Neuronal stem cell (in vitro differentiated cells): ENCODE data around the gene MMP13.

ENCODE experiments used
- DNase-seq: peaks from one replicate; pipeline ENCODE4 v3.0.0-alpha.2; 2013; ENCODE audit warnings: low spot score
- H2AFZ ChIP-seq: one replicate; pipeline ENCODE4 v1.6.1; 2013; ENCODE audit warnings: mild to moderate bottlenecking, low read length, inconsistent platforms
- H2AK5ac ChIP-seq: 2 replicates; pipeline ENCODE4 v1.6.1; 2013; ENCODE audit warnings: low read depth, mild to moderate bottlenecking, inconsistent platforms, low read length, moderate library complexity, mixed read lengths
- H2BK120ac ChIP-seq: 2 replicates; pipeline ENCODE4 v1.6.1; 2013; ENCODE audit warnings: low read depth, mild to moderate bottlenecking, inconsistent platforms, low read length, moderate library complexity, mixed read lengths
- H2BK12ac ChIP-seq: one replicate; pipeline ENCODE4 v1.6.1; 2013; ENCODE audit warnings: low read length, inconsistent platforms
- H2BK15ac ChIP-seq: 2 replicates; pipeline ENCODE4 v1.6.1; 2013; ENCODE audit warnings: mild to moderate bottlenecking, low read length, inconsistent platforms, mixed read lengths
- H2BK5ac ChIP-seq: one replicate; pipeline ENCODE4 v1.6.1; 2013; ENCODE audit warnings: inconsistent platforms, mild to moderate bottlenecking, low read length, moderate library complexity
- H3K14ac ChIP-seq: one replicate; pipeline ENCODE4 v1.6.1; 2013; ENCODE audit warnings: low read length, inconsistent platforms
- H3K18ac ChIP-seq: 2 replicates; pipeline ENCODE4 v1.6.1; 2013; ENCODE audit warnings: low read length, inconsistent platforms
- H3K23ac ChIP-seq: 2 replicates; pipeline ENCODE4 v1.6.1; 2013; ENCODE audit warnings: low read depth, mild to moderate bottlenecking, mixed read lengths, low read length, inconsistent platforms; ENCODE audit not compliant: poor library complexity
- H3K27ac ChIP-seq: replicated peaks from 3 replicates; pipeline ENCODE4 v1.5.1; 2013; ENCODE audit warnings: low read length, inconsistent platforms
- H3K27me3 ChIP-seq, 3 experiments: 2 replicates each; pipeline ENCODE4 v1.6.1; 2013; ENCODE audit warnings: low read length in 3 of 3, mild to moderate bottlenecking in 2 of 3, inconsistent platforms in 1 of 3, low read depth in 1 of 3, mixed read lengths in 1 of 3, moderate library complexity in 1 of 3; ENCODE audit not compliant: control insufficient read depth in 3 of 3, insufficient read depth in 3 of 3
- H3K36me3 ChIP-seq, 2 donors: replicated peaks in 1 of 2; 2 replicates each; pipeline ENCODE4 v1.6.1; 2013; ENCODE audit warnings: low read length in 2 of 2; ENCODE audit not compliant: control insufficient read depth in 2 of 2, insufficient read depth in 2 of 2
- H3K4ac ChIP-seq: 2 replicates; pipeline ENCODE4 v1.6.1; 2013; ENCODE audit warnings: inconsistent platforms, mild to moderate bottlenecking, low read length, moderate library complexity
- H3K4me1 ChIP-seq, 2 donors: 1 replicate in 1 of 2; 2 replicates in 1 of 2; pipeline ENCODE4 v1.6.1; 2013; ENCODE audit warnings: low read length in 2 of 2, low read depth in 1 of 2; ENCODE audit not compliant: control insufficient read depth in 2 of 2, insufficient read depth in 1 of 2
- H3K4me2 ChIP-seq: one replicate; pipeline ENCODE4 v1.6.1; 2013; ENCODE audit warnings: mild to moderate bottlenecking, low read length, inconsistent platforms; ENCODE audit not compliant: insufficient read depth, poor library complexity, severe bottlenecking
- H3K4me3 ChIP-seq, 2 donors: 2 replicates each; pipeline ENCODE4 v1.5.1; 2013; ENCODE audit warnings: low read length in 2 of 2, mild to moderate bottlenecking in 2 of 2, inconsistent platforms in 1 of 2, moderate library complexity in 1 of 2
- H3K79me1 ChIP-seq: one replicate; pipeline ENCODE4 v1.6.1; 2013; ENCODE audit warnings: low read depth, mild to moderate bottlenecking, inconsistent platforms, low read length, moderate library complexity
- H3K9ac ChIP-seq: one replicate; pipeline ENCODE4 v1.6.1; 2013; ENCODE audit warnings: mild to moderate bottlenecking, low read depth, low read length, inconsistent platforms; ENCODE audit not compliant: poor library complexity
- H3K9me3 ChIP-seq, 2 donors: replicated peaks in 1 of 2; 2 replicates each; pipeline versions ENCODE3 to v1.6.1; 2013; ENCODE audit warnings: low read length in 2 of 2, mild to moderate bottlenecking in 2 of 2, inconsistent platforms in 1 of 2, low read depth in 1 of 2, mixed read lengths in 1 of 2, moderate library complexity in 1 of 2; ENCODE audit not compliant: control insufficient read depth in 2 of 2, insufficient read depth in 1 of 2
- H4K8ac ChIP-seq: one replicate; pipeline ENCODE4 v1.6.1; 2013; ENCODE audit warnings: low read depth, mild to moderate bottlenecking, inconsistent platforms, low read length, moderate library complexity
- H4K91ac ChIP-seq: one replicate; pipeline ENCODE4 v1.6.1; 2013; ENCODE audit warnings: low read length, low read depth, mild to moderate bottlenecking, inconsistent platforms; ENCODE audit not compliant: poor library complexity
- WGBS, 2 donors: extraction: QIAGEN DNeasy Blood & Tissue Kit; methylation state at CpG; one replicate each; pipeline ENCODE4 v1.1.7; 2013; ENCODE audit warnings: missing lambda C conversion rate in 2 of 2, mixed read lengths in 1 of 2; ENCODE audit not compliant: insufficient read length in 2 of 2, insufficient replicate concordance in 1 of 2; ENCODE audit errors: extremely low coverage in 2 of 2; 5-methylcytosine and 5-hydroxymethylcytosine counted together

The MMP13 gene

DNA sequence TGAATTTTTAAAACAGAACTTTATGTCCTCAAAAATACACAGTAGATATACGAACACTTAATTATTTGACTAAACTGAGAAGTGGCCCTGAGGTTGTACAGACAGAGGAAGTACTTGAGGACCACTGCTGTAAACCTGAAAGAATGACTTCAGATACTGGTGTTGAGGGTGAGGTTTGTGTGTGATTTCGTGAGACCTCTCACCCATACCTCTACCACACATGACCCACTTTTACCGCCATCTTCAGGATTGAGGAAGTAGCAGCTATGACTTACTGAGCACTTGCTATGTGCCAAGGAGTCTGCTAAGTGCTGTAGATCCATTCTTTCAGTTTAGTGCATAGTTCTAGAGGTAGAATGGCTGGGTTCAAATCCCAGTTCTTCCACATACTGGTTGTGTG, 21.9 kb downstream of the MMP13 start:
- Histone ChIP-seq H3K23ac (no peak overlapping the region), H3K18ac (no peak overlapping the region), H3K9ac (no peak overlapping the region), H3K4ac (no peak overlapping the region), H3K27ac (no peak overlapping the region), H3K4me3 (no peak overlapping the region), H2BK12ac (no peak overlapping the region), H2BK5ac (no peak overlapping the region), H4K91ac (no peak overlapping the region), H3K14ac (no peak overlapping the region), H2AFZ (no peak overlapping the region), H4K8ac (no peak overlapping the region), H3K36me3 (no peaks in the 10 kb centered on the region), H2BK120ac (no peak overlapping the region), H3K27me3 (no peaks in the 10 kb centered on the region), H3K9me3 (no peaks in the 10 kb centered on the region), H3K4me1 (no peaks in the 10 kb centered on the region), H2BK15ac (no peak overlapping the region), H3K4me2 (no peak overlapping the region), H3K79me1 (no peaks in the 10 kb centered on the region), H2AK5ac (no peak overlapping the region)
- WGBS, 2 donors: no CpG with 5 or more reads among the region's 3 CpGs
- DNase-seq: no peak

DNA sequence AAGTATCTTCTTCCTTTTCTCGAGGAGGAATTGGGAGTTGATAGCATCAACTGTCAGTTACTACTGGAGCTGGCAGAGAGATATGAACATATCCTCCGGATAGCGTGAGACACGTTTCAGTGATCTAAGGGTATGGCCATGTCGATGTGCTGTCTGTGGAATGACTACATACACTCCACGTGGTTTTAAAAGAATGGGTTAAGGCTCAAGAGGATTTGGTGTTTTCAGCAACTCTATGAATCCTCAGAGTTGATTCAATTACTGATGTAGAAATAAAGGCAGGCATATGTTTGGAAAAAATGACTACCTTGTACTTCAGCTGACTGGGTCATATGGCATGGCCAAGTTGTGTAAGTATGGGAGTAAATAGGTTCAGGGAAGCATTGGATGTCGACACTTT, 22.9 kb downstream of the MMP13 start:
- no peak overlapping the region for H2BK15ac ChIP-seq
- H4K8ac ChIP-seq: no peak overlapping the region
- H3K18ac ChIP-seq: no peak overlapping the region
- H2BK120ac ChIP-seq: no peak overlapping the region
- no peak overlapping the region for H2AFZ ChIP-seq
- H3K4me3 ChIP-seq: no peak overlapping the region
- no peaks in the 10 kb centered on the region for H3K4me1 ChIP-seq
- no peaks in the 10 kb centered on the region for H3K9me3 ChIP-seq
- H2BK5ac ChIP-seq: no peak overlapping the region
- H3K23ac ChIP-seq: no peak overlapping the region
- H3K27me3 ChIP-seq: no peaks in the 10 kb centered on the region
- H3K27ac ChIP-seq: no peak overlapping the region
- H3K79me1 ChIP-seq: no peaks in the 10 kb centered on the region
- no peak overlapping the region for H3K14ac ChIP-seq
- H2BK12ac ChIP-seq: no peak overlapping the region
- no CpG with 5 or more reads among the region's 7 CpGs for WGBS, 2 donors
- no peaks in the 10 kb centered on the region for H3K36me3 ChIP-seq
- no peak overlapping the region for H3K4me2 ChIP-seq
- H3K4ac ChIP-seq: no peak overlapping the region
- H4K91ac ChIP-seq: no peak overlapping the region
- H3K9ac ChIP-seq: no peak overlapping the region
- H2AK5ac ChIP-seq: no peak overlapping the region
- DNase-seq: no peak

DNA sequence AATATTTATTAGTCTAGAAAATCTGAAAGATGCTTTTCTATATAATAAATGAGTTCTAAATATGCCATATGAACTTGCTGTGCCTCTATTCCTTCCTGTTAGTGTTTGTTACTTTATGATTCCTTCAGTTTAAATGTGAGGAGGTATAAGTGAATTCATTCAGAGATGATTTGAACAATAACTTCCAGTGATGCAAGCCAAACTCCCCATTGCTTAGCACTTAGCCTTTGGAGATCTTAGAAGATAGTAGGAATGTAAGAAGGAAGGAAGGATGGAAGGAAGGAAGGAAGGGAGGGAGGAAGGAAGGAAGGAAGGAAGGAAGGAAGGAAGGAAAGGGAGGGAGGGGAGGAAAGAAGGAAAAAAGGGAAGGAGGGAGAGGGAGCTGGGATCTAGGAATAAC, 25.1 kb downstream of the MMP13 start:
- Histone ChIP-seq H3K4ac (no peak overlapping the region), H2BK15ac (no peak overlapping the region), H3K27me3 (no peaks in the 10 kb centered on the region), H4K91ac (no peak overlapping the region), H2BK5ac (no peak overlapping the region), H2BK12ac (no peak overlapping the region), H2BK120ac (no peak overlapping the region), H3K23ac (no peak overlapping the region), H3K79me1 (no peaks in the 10 kb centered on the region), H4K8ac (no peak overlapping the region), H3K9me3 (no peaks in the 10 kb centered on the region), H3K4me2 (no peak overlapping the region), H3K18ac (no peak overlapping the region), H3K36me3 (no peaks in the 10 kb centered on the region), H3K14ac (no peak overlapping the region), H3K27ac (no peak overlapping the region), H2AFZ (no peak overlapping the region), H3K4me1 (no peaks in the 10 kb centered on the region), H3K4me3 (no peak overlapping the region), H2AK5ac (no peak overlapping the region), H3K9ac (no peak overlapping the region)
- DNase-seq: no peak

DNA sequence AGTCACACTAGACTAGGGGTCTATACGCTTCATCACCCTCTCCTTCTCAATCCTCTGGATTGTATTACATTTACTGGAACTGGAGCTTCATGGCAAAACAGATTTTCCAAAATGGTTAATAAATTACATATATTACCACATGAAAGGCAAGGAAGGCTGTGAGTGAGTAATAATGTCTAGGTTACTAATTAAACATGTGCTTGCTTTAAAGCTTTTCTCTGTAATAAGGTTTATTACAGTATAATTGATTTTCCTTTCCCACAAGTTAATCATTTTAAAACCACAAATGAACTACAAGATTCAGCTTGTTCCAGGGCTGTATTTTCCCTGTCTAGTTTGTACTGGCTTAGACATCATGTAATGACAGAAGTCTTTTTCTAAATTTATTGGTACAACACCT, 25.6 kb downstream of the MMP13 start:
- H2BK120ac ChIP-seq: no peak overlapping the region
- H3K23ac ChIP-seq: no peak overlapping the region
- WGBS, 2 donors: no CpG with 5 or more reads among the region's 1 CpG
- H3K4me2 ChIP-seq: no peak overlapping the region
- H3K18ac ChIP-seq: no peak overlapping the region
- no peak overlapping the region for H3K27ac ChIP-seq
- H3K4ac ChIP-seq: no peak overlapping the region
- no peak overlapping the region for H2BK12ac ChIP-seq
- no peaks in the 10 kb centered on the region for H3K9me3 ChIP-seq
- H3K36me3 ChIP-seq: no peaks in the 10 kb centered on the region
- peaks cover 0 to 2% of the 10 kb centered on the region in 2 donors for H3K4me1 ChIP-seq
- no peak overlapping the region for H2BK15ac ChIP-seq
- H2AK5ac ChIP-seq: no peak overlapping the region
- H2AFZ ChIP-seq: no peak overlapping the region
- H3K79me1 ChIP-seq: no peaks in the 10 kb centered on the region
- no peak overlapping the region for H2BK5ac ChIP-seq
- H3K27me3 ChIP-seq: no peaks in the 10 kb centered on the region
- no peak overlapping the region for H4K91ac ChIP-seq
- H3K9ac ChIP-seq: no peak overlapping the region
- DNase-seq: no peak
- no peak overlapping the region for H4K8ac ChIP-seq
- H3K4me3 ChIP-seq: no peak overlapping the region
- no peak overlapping the region for H3K14ac ChIP-seq
